CD4-positive, CD25-positive, alpha-beta regulatory T cell (primary cell): ENCODE results near the gene UGT1A1. TPM values are rescaled to one million over a fixed set of nuclear protein-coding genes. Genes with fewer than 3 reads are reported as not detected.

Experiments used
- ATAC-seq, 2 donors: fragments of 150-1000 bp; cut with Tn5 transposase; one replicate each; pipeline ENCODE4 v1.10.0; 2021; ENCODE audit warnings: low read depth in 2 of 2, moderate number of reproducible peaks in 2 of 2, moderate library complexity in 1 of 2
- DNase-seq, 3 donors: peaks; one replicate each; pipeline versions ENCODE4 v3.0.0 to v3.0.0-alpha.2; 2012 to 2022; ENCODE audit warnings: mixed read lengths in 1 of 3
- H3K27ac ChIP-seq: one replicate; pipeline ENCODE4 v1.7.0; 2013; ENCODE audit warnings: mild to moderate bottlenecking, low read length; ENCODE audit not compliant: insufficient read depth, poor library complexity, severe bottlenecking
- H3K27me3 ChIP-seq: one replicate; pipeline ENCODE4 v1.7.0; 2013; ENCODE audit warnings: low read length; ENCODE audit not compliant: control insufficient read depth, insufficient read depth
- H3K36me3 ChIP-seq: one replicate; pipeline ENCODE4 v1.7.0; 2013; ENCODE audit warnings: mild to moderate bottlenecking, low read length, moderate library complexity; ENCODE audit not compliant: control insufficient read depth, insufficient read depth
- H3K4me1 ChIP-seq: 2 replicates; pipeline ENCODE4 v1.7.0; 2013; ENCODE audit warnings: mild to moderate bottlenecking, low read length; ENCODE audit not compliant: insufficient read depth, control insufficient read depth, poor library complexity, severe bottlenecking
- H3K4me3 ChIP-seq: one replicate; pipeline ENCODE4 v1.7.0; 2013; ENCODE audit warnings: low read depth, mild to moderate bottlenecking, low read length, moderate library complexity
- H3K9me3 ChIP-seq, 2 experiments: 1 replicate in 1 of 2; 2 replicates in 1 of 2; pipeline ENCODE4 v1.7.0; 2013; ENCODE audit warnings: low read length in 2 of 2, mild to moderate bottlenecking in 1 of 2, moderate library complexity in 1 of 2; ENCODE audit not compliant: control insufficient read depth in 2 of 2
- H3K27ac Mint-ChIP-seq, 3 donors: one replicate each; pipeline ENCODE4 v1.8.0; 2020 to 2022; ENCODE audit warnings: mild to moderate bottlenecking in 3 of 3, mixed read lengths in 3 of 3, moderate library complexity in 2 of 3
- H3K27me3 Mint-ChIP-seq: one replicate; pipeline ENCODE4 v1.8.0; 2022; ENCODE audit warnings: mild to moderate bottlenecking, mixed read lengths
- H3K36me3 Mint-ChIP-seq: one replicate; pipeline ENCODE4 v1.8.0; 2020; ENCODE audit warnings: mixed read lengths
- H3K4me1 Mint-ChIP-seq, 4 donors: one replicate each; pipeline ENCODE4 v1.8.0; 2020 to 2022; ENCODE audit warnings: mixed read lengths in 4 of 4, mild to moderate bottlenecking in 1 of 4
- H3K4me3 Mint-ChIP-seq, 4 donors: one replicate each; pipeline ENCODE4 v1.8.0; 2020 to 2022; ENCODE audit warnings: mild to moderate bottlenecking in 4 of 4, mixed read lengths in 4 of 4, moderate library complexity in 3 of 4
- H3K9me3 Mint-ChIP-seq, 7 donors: one replicate each; pipeline ENCODE4 v1.8.0; 2020 to 2022; ENCODE audit warnings: mixed read lengths in 7 of 7, mild to moderate bottlenecking in 3 of 7, moderate library complexity in 2 of 7
- polyA plus RNA-seq, 4 donors: library from polyadenylated mRNA; unstranded; fragments of 300-500 nt; fragmentation: Illumina TruSeq; gene quantifications; one replicate each; pipeline ENCODE4 v1.2.3, GENCODE V29; 2021
- total RNA-seq: library from RNA; stranded (reverse); gene quantifications from one replicate; pipeline ENCODE4 v1.2.3, GENCODE V29; 2022

UGT1A1 gene
- total and polyA plus RNA-seq, 5 donors from 2014 or later = not detected

GRCh38 chr2:233810385-233810784 is 50.3 kb downstream of the UGT1A1 start:
- H3K4me3 ChIP-seq = no peak overlapping the region
- no peak for ATAC-seq
- Mint-ChIP-seq H3K9me3 (no peaks in the 10 kb centered on the region), H3K4me3 (no peak overlapping the region), H3K4me1 (no peaks in the 10 kb centered on the region), H3K27me3 (peaks cover 35% of the 10 kb centered on the region), H3K27ac (no peak overlapping the region), H3K36me3 (no peaks in the 10 kb centered on the region)
- H3K4me1 ChIP-seq = no peaks in the 10 kb centered on the region
- H3K27me3 ChIP-seq = no peaks in the 10 kb centered on the region
- DNase-seq = no peak
- H3K27ac ChIP-seq = no peak overlapping the region
- no peaks in the 10 kb centered on the region for H3K36me3 ChIP-seq
- H3K9me3 ChIP-seq = no peaks in the 10 kb centered on the region

- H3K36me3 ChIP-seq = no peaks in the 10 kb centered on the region
- H3K27ac ChIP-seq = no peak overlapping the region
- Mint-ChIP-seq H3K36me3 (no peaks in the 10 kb centered on the region), H3K27ac (no peak overlapping the region), H3K4me1 (no peaks in the 10 kb centered on the region), H3K27me3 (peaks cover 32% of the 10 kb centered on the region), H3K9me3 (no peaks in the 10 kb centered on the region), H3K4me3 (no peak overlapping the region)
- ATAC-seq (no peak), DNase-seq (no peak)
- H3K9me3 ChIP-seq = no peaks in the 10 kb centered on the region
- no peak overlapping the region for H3K4me3 ChIP-seq
- H3K4me1 ChIP-seq = no peaks in the 10 kb centered on the region
- H3K27me3 ChIP-seq = no peaks in the 10 kb centered on the region
These were observed 51.0 kb downstream of the UGT1A1 start for GRCh38 chr2:233811087-233811486.

GRCh38 chr2:233811732-233812131 is 51.7 kb downstream of the UGT1A1 start:
- no peaks in the 10 kb centered on the region for H3K4me1 Mint-ChIP-seq
- H3K27me3 Mint-ChIP-seq = peaks cover 28% of the 10 kb centered on the region
- H3K27ac Mint-ChIP-seq = no peak overlapping the region
- no peaks in the 10 kb centered on the region for H3K9me3 ChIP-seq
- no peaks in the 10 kb centered on the region for H3K9me3 Mint-ChIP-seq
- H3K27me3 ChIP-seq = no peaks in the 10 kb centered on the region
- no peaks in the 10 kb centered on the region for H3K36me3 ChIP-seq
- H3K36me3 Mint-ChIP-seq = no peaks in the 10 kb centered on the region
- H3K4me3 ChIP-seq = no peak overlapping the region
- no peak for ATAC-seq
- no peak for DNase-seq
- no peak overlapping the region for H3K4me3 Mint-ChIP-seq
- H3K27ac ChIP-seq = no peak overlapping the region
- no peaks in the 10 kb centered on the region for H3K4me1 ChIP-seq

GRCh38 chr2:233813236-233814055 is 53.4 kb downstream of the UGT1A1 start:
- no peaks in the 10 kb centered on the region for H3K27me3 ChIP-seq
- Mint-ChIP-seq H3K36me3 (no peaks in the 10 kb centered on the region), H3K27ac (no peak overlapping the region), H3K9me3 (peaks cover 0 to 1% (median 0%) of the 10 kb centered on the region in 7 donors), H3K4me1 (no peaks in the 10 kb centered on the region), H3K4me3 (no peak overlapping the region), H3K27me3 (peaks cover 31% of the 10 kb centered on the region)
- no peak overlapping the region for H3K27ac ChIP-seq
- DNase-seq (no peak), ATAC-seq (no peak)
- no peaks in the 10 kb centered on the region for H3K4me1 ChIP-seq
- H3K9me3 ChIP-seq = no peaks in the 10 kb centered on the region
- H3K4me3 ChIP-seq = no peak overlapping the region
- H3K36me3 ChIP-seq = no peaks in the 10 kb centered on the region

- no peaks in the 10 kb centered on the region for H3K4me1 ChIP-seq
- Mint-ChIP-seq H3K4me3 (no peak overlapping the region), H3K27me3 (peaks cover 27% of the 10 kb centered on the region), H3K9me3 (peaks cover 0 to 1% (median 0%) of the 10 kb centered on the region in 7 donors), H3K27ac (no peak overlapping the region), H3K36me3 (no peaks in the 10 kb centered on the region), H3K4me1 (no peaks in the 10 kb centered on the region)
- H3K36me3 ChIP-seq = no peaks in the 10 kb centered on the region
- ATAC-seq = no peak
- peak in 1 of 3 donors; percentile 24 for DNase-seq
- H3K9me3 ChIP-seq = no peaks in the 10 kb centered on the region
- H3K27ac ChIP-seq = no peak overlapping the region
- no peak overlapping the region for H3K4me3 ChIP-seq
- no peaks in the 10 kb centered on the region for H3K27me3 ChIP-seq
These were observed 54.2 kb downstream of the UGT1A1 start for GRCh38 chr2:233814056-233814835.

- H3K4me3 Mint-ChIP-seq = no peak overlapping the region
- H3K4me1 Mint-ChIP-seq = no peaks in the 10 kb centered on the region
- DNase-seq = no peak
- H3K27ac Mint-ChIP-seq = no peak overlapping the region
- ATAC-seq = no peak
- H3K27ac ChIP-seq = no peak overlapping the region
- H3K4me3 ChIP-seq = no peak overlapping the region
- H3K9me3 ChIP-seq = no peaks in the 10 kb centered on the region
- H3K27me3 ChIP-seq = no peaks in the 10 kb centered on the region
- H3K36me3 ChIP-seq = no peaks in the 10 kb centered on the region
- peaks cover 33% of the 10 kb centered on the region for H3K27me3 Mint-ChIP-seq
- no peaks in the 10 kb centered on the region for H3K4me1 ChIP-seq
- no peaks in the 10 kb centered on the region for H3K36me3 Mint-ChIP-seq
- H3K9me3 Mint-ChIP-seq = peaks cover 0 to 1% (median 0%) of the 10 kb centered on the region in 7 donors
These were observed 55.8 kb downstream of the UGT1A1 start for GRCh38 chr2:233815861-233816260.

- Histone ChIP-seq H3K4me3 (no peak overlapping the region), H3K36me3 (no peaks in the 10 kb centered on the region), H3K27ac (no peak overlapping the region), H3K27me3 (no peaks in the 10 kb centered on the region), H3K4me1 (no peaks in the 10 kb centered on the region), H3K9me3 (no peaks in the 10 kb centered on the region)
- Mint-ChIP-seq H3K27ac (no peak overlapping the region), H3K4me1 (no peaks in the 10 kb centered on the region), H3K36me3 (no peaks in the 10 kb centered on the region), H3K4me3 (no peak overlapping the region), H3K27me3 (peaks cover 34% of the 10 kb centered on the region), H3K9me3 (peaks cover 0 to 1% (median 0%) of the 10 kb centered on the region in 7 donors)
- DNase-seq = no peak
- no peak for ATAC-seq
These were observed 56.3 kb downstream of the UGT1A1 start for GRCh38 chr2:233816334-233816733.
